Coronary artery (tissue), 2 donors: Measurements from ENCODE around the gene MAD1L1.

ENCODE experiments used
- DNase-seq: peaks from one replicate; pipeline ENCODE4 v3.0.0-alpha.2; 2017; ENCODE audit warnings: low spot score
- H3K27ac ChIP-seq, 2 donors: fragments of 200-600 bp; sonication (generic); one replicate each; pipeline ENCODE4 v1.5.1; 2016 to 2019
- H3K4me3 ChIP-seq: fragments of 200-600 bp; sonication (generic); 2 replicates; pipeline ENCODE4 v1.5.1; 2016; ENCODE audit warnings: mild to moderate bottlenecking, moderate library complexity
- CTCF ChIP-seq: fragments of 200-600 bp; sonication (generic); IDR thresholded peaks from one replicate; pipeline ENCODE4 v1.5.1; 2019; ENCODE audit warnings: antibody characterized with exemption

MAD1L1 gene

GRCh38 chr7:2266911-2267310, 34.2 kb upstream of the MAD1L1 start:
- no peak for TF ChIP-seq CTCF
- no peak for DNase-seq
- H3K27ac ChIP-seq = no peak overlapping the region
- no peak overlapping the region for H3K4me3 ChIP-seq

- H3K4me3 ChIP-seq = no peak overlapping the region
- no peak for DNase-seq
- no peak for TF ChIP-seq CTCF
- H3K27ac ChIP-seq = no peak overlapping the region
These were observed 31.4 kb upstream of the MAD1L1 start for GRCh38 chr7:2264158-2264557.

- H3K27ac ChIP-seq = no peak overlapping the region
- no peak for TF ChIP-seq CTCF
- no peak for DNase-seq
- H3K4me3 ChIP-seq = no peak overlapping the region
These were observed 30.4 kb upstream of the MAD1L1 start for GRCh38 chr7:2263176-2263575.

GRCh38 chr7:2261611-2262010, 28.9 kb upstream of the MAD1L1 start:
- no peak for DNase-seq
- no peak for TF ChIP-seq CTCF
- H3K4me3 ChIP-seq = no peak overlapping the region
- H3K27ac ChIP-seq = no peak overlapping the region

GRCh38 chr7:2260820-2261219, 28.1 kb upstream of the MAD1L1 start:
- Histone ChIP-seq H3K4me3 (no peak overlapping the region), H3K27ac (no peak overlapping the region)
- no peak for TF ChIP-seq CTCF
- no peak for DNase-seq

GRCh38 chr7:2259480-2259879, 26.7 kb upstream of the MAD1L1 start:
- no peak for DNase-seq
- Histone ChIP-seq H3K27ac (no peak overlapping the region), H3K4me3 (no peak overlapping the region)
- TF ChIP-seq CTCF = no peak

GRCh38 chr7:2258661-2259365, 26.1 kb upstream of the MAD1L1 start:
- DNase-seq = no peak
- Histone ChIP-seq H3K4me3 (no peak overlapping the region), H3K27ac (no peak overlapping the region)
- no peak for TF ChIP-seq CTCF
